Upper lobe of left lung (tissue), 6 donors: Measurements from ENCODE around the gene ZNF407. TPM values are rescaled to one million over a fixed set of nuclear protein-coding genes. Genes with fewer than 3 reads are reported as not detected.

Experiments
- ATAC-seq, 2 donors: fragments of 200-7000 bp; cut with Tn5 transposase; one replicate each; pipeline ENCODE4 v1.9.1; 2022; ENCODE audit warnings: mild to moderate bottlenecking in 2 of 2, moderate library complexity in 2 of 2; ENCODE audit not compliant: low FRiP score in 2 of 2
- DNase-seq, 2 donors: peaks; one replicate each; pipeline ENCODE4 v3.0.0-alpha.2; 2019 to 2020
- H3K27ac ChIP-seq, 4 donors: fragments of 200-600 bp; sonication (generic); one replicate each; pipeline ENCODE4 v1.5.1; 2016 to 2019
- H3K27me3 ChIP-seq, 4 donors: fragments of 200-600 bp; sonication (generic); one replicate each; pipeline ENCODE4 v1.5.1; 2017 to 2019
- H3K36me3 ChIP-seq, 4 donors: fragments of 200-600 bp; sonication (generic); one replicate each; pipeline ENCODE4 v1.5.1; 2016 to 2019
- H3K4me1 ChIP-seq, 4 donors: fragments of 200-600 bp; sonication (generic); one replicate each; pipeline ENCODE4 v1.5.1; 2018 to 2019
- H3K4me3 ChIP-seq, 4 donors: fragments of 200-600 bp; sonication (generic); one replicate each; pipeline ENCODE4 v1.5.1; 2017 to 2019; ENCODE audit warnings: mild to moderate bottlenecking in 2 of 4, moderate library complexity in 1 of 4
- H3K9me3 ChIP-seq, 4 donors: fragments of 200-600 bp; sonication (generic); one replicate each; pipeline ENCODE4 v1.5.1; 2018 to 2019
- CTCF ChIP-seq, 6 experiments: fragments of 450-650 bp in 4 of 6; fragments of 200-600 bp in 2 of 6; sonication (generic) in 2 of 6; IDR thresholded peaks; one replicate each; pipeline ENCODE4 v1.5.1; 2016 to 2019; ENCODE audit warnings: antibody characterized with exemption in 6 of 6
- EP300 ChIP-seq, 4 donors: sonication (generic); formaldehyde crosslinking; IDR thresholded peaks; one replicate each; pipeline ENCODE4 v1.5.1; 2017; ENCODE audit warnings: antibody characterized with exemption in 4 of 4, control low read depth in 2 of 4
- POLR2A ChIP-seq, 4 donors: fragments of 450-650 bp; IDR thresholded peaks; one replicate each; pipeline ENCODE4 v1.5.1; 2016 to 2017; ENCODE audit warnings: antibody characterized with exemption in 4 of 4, mild to moderate bottlenecking in 2 of 4
- POLR2AphosphoS5 ChIP-seq, 2 donors: sonication (generic); formaldehyde crosslinking; IDR thresholded peaks; one replicate each; pipeline ENCODE4 v1.5.1; 2017; ENCODE audit warnings: antibody characterized with exemption in 2 of 2
- WGBS, 2 donors: methylation state at CpG; one replicate each; pipeline ENCODE4 v1.1.5; 2017 to 2018; 5-methylcytosine and 5-hydroxymethylcytosine counted together
- total RNA-seq, 6 donors: library from RNA; depleted of rRNA in 4 of 6; stranded (reverse); fragments of >200 nt in 4 of 6; gene quantifications; one replicate each; pipeline versions ENCODE4 v1.1.0 to v1.2.1, GENCODE V29; 2016 to 2021
- donor health status: DM: no; HTN: no; CAD: no; lungs with moderate emphysema.
- donor health status: DM: no; HTN: yes; CAD: no; lungs with severe emphysema.

Gene ZNF407
- total RNA-seq, 6 donors from 2014 or later, result 12.2 to 77.5 (median 17.1) TPM

GRCh38 chr18:74803117-74803516 lies 205.4 kb downstream of the ZNF407 start:
- ATAC-seq (no peak), DNase-seq (no peak)
- 78 to 95% methylated on average over 4 of the region's 4 CpGs for WGBS, 2 donors
- H3K36me3 ChIP-seq, result no peaks in the 10 kb centered on the region
- H3K4me1 ChIP-seq, result peaks cover 0 to 9% (median 3%) of the 10 kb centered on the region in 4 donors
- no peak overlapping the region for H3K27ac ChIP-seq
- no peak overlapping the region for H3K4me3 ChIP-seq
- TF ChIP-seq POLR2A (IDR thresholded peaks at IDR 0.05), result no peak
- TF ChIP-seq CTCF (IDR thresholded peaks at IDR 0.05), result no peak
- no peak for TF ChIP-seq EP300 (IDR thresholded peaks at IDR 0.05)
- TF ChIP-seq POLR2AphosphoS5 (IDR thresholded peaks at IDR 0.05), result no peak
- no peaks in the 10 kb centered on the region for H3K9me3 ChIP-seq
- no peaks in the 10 kb centered on the region for H3K27me3 ChIP-seq

GRCh38 chr18:74803769-74804168 lies 206.1 kb downstream of the ZNF407 start:
- ATAC-seq, result no peak
- 79 to 93% methylated on average over 10 of the region's 10 CpGs for whole genome bisulfite sequencing, 2 donors
- no peak overlapping the region for H3K27ac ChIP-seq
- TF ChIP-seq POLR2AphosphoS5 (IDR thresholded peaks at IDR 0.05), result no peak
- TF ChIP-seq POLR2A (IDR thresholded peaks at IDR 0.05), result no peak
- TF ChIP-seq EP300 (IDR thresholded peaks at IDR 0.05), result no peak
- no peak for TF ChIP-seq CTCF (IDR thresholded peaks at IDR 0.05)
- no peak for DNase-seq
- no peak overlapping the region for H3K4me3 ChIP-seq
- H3K27me3 ChIP-seq, result no peaks in the 10 kb centered on the region
- H3K4me1 ChIP-seq, result peaks cover 0 to 9% (median 3%) of the 10 kb centered on the region in 4 donors
- no peaks in the 10 kb centered on the region for H3K9me3 ChIP-seq
- no peaks in the 10 kb centered on the region for H3K36me3 ChIP-seq

GRCh38 chr18:74804677-74805076 lies 207.0 kb downstream of the ZNF407 start:
- TF ChIP-seq EP300 (IDR thresholded peaks at IDR 0.05) (no peak), POLR2AphosphoS5 (IDR thresholded peaks at IDR 0.05) (no peak), POLR2A (IDR thresholded peaks at IDR 0.05) (no peak)
- ATAC-seq, result no peak
- 70 to 72% methylated on average over 6 of the region's 6 CpGs for WGBS, 2 donors

GRCh38 chr18:74806073-74806472 lies 208.4 kb downstream of the ZNF407 start:
- no peak overlapping the region for H3K4me3 ChIP-seq
- peaks cover 0 to 9% (median 3%) of the 10 kb centered on the region in 4 donors for H3K4me1 ChIP-seq
- ATAC-seq, result no peak
- H3K9me3 ChIP-seq, result no peaks in the 10 kb centered on the region
- H3K27me3 ChIP-seq, result no peaks in the 10 kb centered on the region
- TF ChIP-seq POLR2A (IDR thresholded peaks at IDR 0.05), result no peak
- no peak for TF ChIP-seq POLR2AphosphoS5 (IDR thresholded peaks at IDR 0.05)
- no peak for TF ChIP-seq CTCF (IDR thresholded peaks at IDR 0.05)
- TF ChIP-seq EP300 (IDR thresholded peaks at IDR 0.05), result no peak
- H3K27ac ChIP-seq, result peak overlapping the region; percentile 36 to 43 (median 39)
- no peaks in the 10 kb centered on the region for H3K36me3 ChIP-seq
- WGBS, 2 donors, result 80 to 86% methylated on average over 6 of the region's 6 CpGs
- peak; percentile 27 to 61 for DNase-seq

More at GRCh38 chr18:74804677-74805076, 207.0 kb downstream of the ZNF407 start:
- Histone ChIP-seq H3K36me3 (no peaks in the 10 kb centered on the region), H3K27me3 (no peaks in the 10 kb centered on the region), H3K9me3 (no peaks in the 10 kb centered on the region), H3K27ac (no peak overlapping the region), H3K4me1 (peaks cover 0 to 9% (median 3%) of the 10 kb centered on the region in 4 donors), H3K4me3 (no peak overlapping the region)
- DNase-seq, result no peak

- Histone ChIP-seq H3K27me3 (no peaks in the 10 kb centered on the region), H3K4me3 (no peak overlapping the region), H3K36me3 (no peaks in the 10 kb centered on the region), H3K9me3 (no peaks in the 10 kb centered on the region), H3K27ac (peak overlapping the region; percentile 36 to 47 (median 44)), H3K4me1 (peaks cover 0 to 9% (median 3%) of the 10 kb centered on the region in 4 donors)
- 77 to 79% methylated on average over 7 of the region's 7 CpGs for WGBS, 2 donors
- ATAC-seq (peak; percentile 48 to 89), DNase-seq (no peak)
- TF ChIP-seq EP300 (IDR thresholded peaks at IDR 0.05), result peak in 1 of 4 donors; percentile 50
- no peak for TF ChIP-seq POLR2AphosphoS5 (IDR thresholded peaks at IDR 0.05)
Measured at GRCh38 chr18:74806700-74807416, 209.2 kb downstream of the ZNF407 start.
